LNCAP (cell line): ENCODE results near the gene SLC25A47.

Experiments used
- TF ChIP-seq, protein P1 (sequence below): fragments of 450-650 bp; IDR thresholded peaks from 2 replicates; pipeline ENCODE4 v1.5.1; 2017; ENCODE audit warnings: mild to moderate bottlenecking

The SLC25A47 gene, protein sequence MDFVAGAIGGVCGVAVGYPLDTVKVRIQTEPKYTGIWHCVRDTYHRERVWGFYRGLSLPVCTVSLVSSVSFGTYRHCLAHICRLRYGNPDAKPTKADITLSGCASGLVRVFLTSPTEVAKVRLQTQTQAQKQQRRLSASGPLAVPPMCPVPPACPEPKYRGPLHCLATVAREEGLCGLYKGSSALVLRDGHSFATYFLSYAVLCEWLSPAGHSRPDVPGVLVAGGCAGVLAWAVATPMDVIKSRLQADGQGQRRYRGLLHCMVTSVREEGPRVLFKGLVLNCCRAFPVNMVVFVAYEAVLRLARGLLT

DNA sequence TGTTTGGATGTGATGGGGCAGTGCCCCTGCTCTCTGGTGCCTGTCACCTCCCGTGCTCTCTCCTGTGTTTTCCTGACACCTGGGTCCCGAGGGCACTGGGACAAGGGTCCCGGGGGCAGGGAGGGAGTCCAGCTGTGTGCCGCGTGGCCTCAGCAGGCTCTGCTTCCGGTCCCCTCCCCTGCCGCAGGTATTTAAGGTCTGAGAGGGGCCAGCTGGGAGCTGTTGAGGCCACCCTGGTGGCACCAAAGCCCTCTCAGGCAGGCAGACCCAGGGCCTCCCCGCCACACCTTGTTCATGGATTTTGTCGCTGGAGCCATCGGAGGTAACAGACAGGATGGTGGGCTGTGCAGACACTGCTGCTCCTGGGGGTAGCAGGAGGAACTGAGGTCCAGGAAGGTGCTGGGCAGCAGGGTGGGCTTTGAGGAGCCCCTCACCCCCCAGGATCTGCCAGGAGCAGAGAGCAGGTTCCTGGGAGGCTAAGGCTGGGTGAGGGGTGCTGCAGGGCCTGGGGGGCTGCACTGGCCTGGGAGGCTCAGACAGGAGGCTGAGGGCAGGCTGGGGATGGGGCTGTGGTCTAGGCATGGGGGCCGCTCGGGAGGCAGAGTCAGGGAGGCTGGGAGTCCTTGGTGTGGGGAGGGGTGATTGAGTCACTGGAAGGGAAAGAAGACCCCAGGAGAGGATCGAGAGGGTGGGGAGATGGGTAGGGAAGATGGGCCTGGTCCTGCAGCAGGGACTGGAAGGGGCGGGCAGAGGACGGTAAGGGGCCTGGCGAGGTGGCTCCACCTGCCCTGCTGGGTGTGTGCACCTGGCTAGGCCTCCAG is at the start of gene SLC25A47:
Gene SLC25A47 (plus strand): TSS at position 219 of the 821 bp plus-strand sequence. CDS start 76 bp downstream, at position 295.
- TF ChIP-seq, protein P1, sequence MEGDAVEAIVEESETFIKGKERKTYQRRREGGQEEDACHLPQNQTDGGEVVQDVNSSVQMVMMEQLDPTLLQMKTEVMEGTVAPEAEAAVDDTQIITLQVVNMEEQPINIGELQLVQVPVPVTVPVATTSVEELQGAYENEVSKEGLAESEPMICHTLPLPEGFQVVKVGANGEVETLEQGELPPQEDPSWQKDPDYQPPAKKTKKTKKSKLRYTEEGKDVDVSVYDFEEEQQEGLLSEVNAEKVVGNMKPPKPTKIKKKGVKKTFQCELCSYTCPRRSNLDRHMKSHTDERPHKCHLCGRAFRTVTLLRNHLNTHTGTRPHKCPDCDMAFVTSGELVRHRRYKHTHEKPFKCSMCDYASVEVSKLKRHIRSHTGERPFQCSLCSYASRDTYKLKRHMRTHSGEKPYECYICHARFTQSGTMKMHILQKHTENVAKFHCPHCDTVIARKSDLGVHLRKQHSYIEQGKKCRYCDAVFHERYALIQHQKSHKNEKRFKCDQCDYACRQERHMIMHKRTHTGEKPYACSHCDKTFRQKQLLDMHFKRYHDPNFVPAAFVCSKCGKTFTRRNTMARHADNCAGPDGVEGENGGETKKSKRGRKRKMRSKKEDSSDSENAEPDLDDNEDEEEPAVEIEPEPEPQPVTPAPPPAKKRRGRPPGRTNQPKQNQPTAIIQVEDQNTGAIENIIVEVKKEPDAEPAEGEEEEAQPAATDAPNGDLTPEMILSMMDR: no peak

DNA sequence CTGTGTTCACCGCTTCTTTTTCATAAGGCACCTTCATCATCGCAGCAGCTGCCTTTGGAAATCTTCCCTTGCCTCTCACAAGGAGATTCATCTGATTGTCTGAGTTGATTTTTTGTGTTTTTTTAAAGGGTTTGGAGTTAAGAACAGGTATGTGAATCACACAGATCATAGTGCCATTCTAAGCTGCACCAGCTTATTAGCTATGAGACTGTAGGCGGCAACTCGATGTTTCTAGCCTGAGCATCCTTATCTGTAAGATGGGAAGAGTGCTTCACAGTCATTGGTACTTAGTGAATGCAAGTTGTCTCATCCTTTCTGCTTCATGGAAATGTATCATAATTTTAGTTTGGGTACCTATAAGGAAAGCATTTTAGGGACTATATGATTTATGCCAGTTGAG is 48.9 kb upstream of the SLC25A47 start:
- TF ChIP-seq, protein P1: no peak

DNA sequence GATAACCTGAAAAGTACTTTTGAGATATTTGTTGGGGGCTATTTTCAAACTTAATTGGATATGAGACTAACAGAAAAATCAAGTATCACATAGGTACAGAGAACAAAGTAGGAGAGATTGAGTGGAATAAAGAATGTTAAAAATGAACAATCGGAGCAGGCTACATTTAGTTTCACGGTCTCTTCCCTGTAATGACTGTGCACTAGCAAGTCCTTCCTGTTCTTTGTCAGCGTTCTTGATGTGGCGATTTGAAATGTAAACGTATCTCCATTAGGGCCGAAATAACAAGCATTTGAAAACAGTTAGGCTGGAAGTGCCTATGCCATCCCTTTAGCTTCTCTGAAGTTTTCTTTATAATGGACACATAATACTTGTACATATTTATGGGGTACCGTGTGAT is 47.9 kb upstream of the SLC25A47 start:
- TF ChIP-seq, protein P1: no peak

DNA sequence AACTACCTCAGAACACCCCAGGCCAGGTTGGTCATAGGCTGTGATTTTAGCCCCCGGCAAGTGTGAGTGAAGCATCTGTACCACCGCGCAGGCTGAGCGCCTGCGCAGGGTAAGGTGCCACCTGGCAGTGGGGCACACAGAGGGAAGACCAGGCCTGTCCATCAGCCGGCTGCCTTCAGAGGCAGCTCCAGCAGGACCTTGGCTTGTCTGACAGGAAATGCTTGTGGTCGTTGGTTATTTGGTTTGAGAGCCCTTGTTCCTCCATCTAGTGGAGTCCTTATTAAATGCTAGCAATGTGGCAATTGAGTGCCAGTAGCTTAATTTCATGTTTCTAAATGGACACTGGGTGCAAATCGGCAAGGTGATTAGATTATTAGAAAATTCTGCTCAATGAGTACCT is 44.4 kb upstream of the SLC25A47 start:
- TF ChIP-seq, protein P1: no peak

DNA sequence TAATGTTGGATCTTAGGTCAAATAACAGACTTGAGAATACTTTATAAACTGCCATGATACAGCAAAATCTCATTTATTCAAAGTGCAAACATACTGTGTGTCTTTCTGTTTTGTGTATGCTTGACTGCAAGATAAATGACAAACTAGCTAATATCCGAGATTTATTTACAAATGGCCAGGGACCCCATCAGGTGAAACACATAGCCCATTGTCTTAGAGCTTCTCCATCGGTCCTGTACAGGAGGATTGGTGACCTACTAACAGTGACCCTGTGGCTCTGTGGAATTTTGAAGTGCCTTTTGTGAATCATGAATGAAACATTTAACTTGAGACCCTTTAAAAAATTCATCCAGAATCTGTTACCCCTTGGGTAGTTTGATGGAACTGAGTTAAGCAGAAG is 44.0 kb upstream of the SLC25A47 start:
- TF ChIP-seq, protein P1: no peak

DNA sequence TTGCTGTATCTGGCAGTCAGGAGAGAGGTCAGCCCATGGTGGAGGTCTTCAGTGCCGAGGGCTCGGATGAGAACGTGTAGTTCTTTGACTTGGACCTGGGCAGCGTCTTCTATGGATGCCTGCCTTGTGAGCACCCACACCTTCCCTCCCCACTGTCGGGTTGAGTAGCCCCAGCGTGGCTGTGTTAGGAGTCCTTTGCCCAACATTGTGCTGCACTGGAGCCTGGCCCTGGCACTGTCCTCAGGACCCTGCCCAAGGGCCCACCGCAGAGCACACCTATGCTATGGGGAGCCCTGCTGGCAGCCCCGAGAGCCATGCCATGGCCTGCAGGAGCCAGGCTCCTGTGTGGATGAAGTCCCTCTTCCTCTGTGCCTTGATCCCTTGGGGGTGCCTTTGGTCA is 43.6 kb upstream of the SLC25A47 start:
- TF ChIP-seq, protein P1: no peak

DNA sequence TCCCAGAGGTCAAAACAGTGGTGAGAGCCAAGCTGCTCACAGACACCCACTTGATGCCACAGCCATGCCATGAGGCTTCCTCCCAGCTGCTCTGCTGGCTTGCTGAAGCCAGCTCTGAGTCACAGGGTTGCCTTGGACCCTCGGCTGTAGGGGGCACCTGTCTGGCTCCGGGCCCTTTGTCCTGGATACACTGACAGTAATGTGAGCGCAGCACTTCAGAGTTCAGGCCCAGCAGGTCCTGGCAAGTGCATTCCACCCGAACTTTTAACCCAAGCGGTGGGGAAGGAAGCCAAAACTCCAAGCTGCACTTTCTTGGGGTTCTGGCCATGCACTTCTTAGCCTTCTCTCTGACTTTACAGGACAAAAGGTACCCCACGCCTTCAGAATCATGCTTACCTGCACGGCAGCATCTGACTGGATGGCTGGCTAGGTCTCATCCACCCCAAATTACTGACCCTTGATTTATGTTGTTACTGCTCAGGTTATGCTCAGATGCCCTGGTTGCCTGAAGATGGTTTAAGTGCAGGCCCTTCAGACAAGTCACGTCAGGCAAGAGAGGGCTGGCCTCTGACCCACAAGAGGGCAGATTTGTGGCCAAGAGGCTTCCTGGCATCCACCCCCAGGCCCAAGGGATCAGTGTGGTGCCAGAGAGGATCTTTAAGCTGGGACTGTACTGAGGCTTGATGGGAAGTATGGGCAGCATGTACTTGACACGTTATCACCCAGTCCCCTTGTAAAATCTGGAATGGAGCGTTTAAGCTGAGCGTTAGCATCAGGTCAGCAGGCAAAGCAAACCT is 41.7 kb upstream of the SLC25A47 start:
- TF ChIP-seq, protein P1: no peak
